Measurements from ENCODE around the gene SLC16A7.

The SLC16A7 gene

DNA sequence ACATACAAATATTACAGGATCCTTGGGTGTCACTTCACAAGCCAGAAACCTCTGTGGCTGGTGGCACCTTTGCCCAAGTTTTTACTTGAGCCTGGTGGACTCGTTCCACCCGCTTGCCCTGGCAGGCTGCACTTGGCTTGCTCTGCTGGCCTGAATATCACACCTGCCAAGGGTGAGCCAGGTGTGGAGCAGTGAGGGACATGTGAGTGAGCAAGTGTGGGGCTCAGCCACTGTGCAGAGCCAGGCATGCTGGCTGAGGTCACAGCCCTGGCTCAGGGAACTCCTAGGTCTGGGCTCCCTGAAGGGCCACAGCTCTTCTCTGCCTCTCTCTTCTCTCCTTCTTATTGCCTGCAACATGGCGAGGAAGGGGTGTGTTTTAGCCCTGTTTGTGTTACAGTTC lies 82.0 kb downstream of the SLC16A7 start:
- no peak for DNase-seq

DNA sequence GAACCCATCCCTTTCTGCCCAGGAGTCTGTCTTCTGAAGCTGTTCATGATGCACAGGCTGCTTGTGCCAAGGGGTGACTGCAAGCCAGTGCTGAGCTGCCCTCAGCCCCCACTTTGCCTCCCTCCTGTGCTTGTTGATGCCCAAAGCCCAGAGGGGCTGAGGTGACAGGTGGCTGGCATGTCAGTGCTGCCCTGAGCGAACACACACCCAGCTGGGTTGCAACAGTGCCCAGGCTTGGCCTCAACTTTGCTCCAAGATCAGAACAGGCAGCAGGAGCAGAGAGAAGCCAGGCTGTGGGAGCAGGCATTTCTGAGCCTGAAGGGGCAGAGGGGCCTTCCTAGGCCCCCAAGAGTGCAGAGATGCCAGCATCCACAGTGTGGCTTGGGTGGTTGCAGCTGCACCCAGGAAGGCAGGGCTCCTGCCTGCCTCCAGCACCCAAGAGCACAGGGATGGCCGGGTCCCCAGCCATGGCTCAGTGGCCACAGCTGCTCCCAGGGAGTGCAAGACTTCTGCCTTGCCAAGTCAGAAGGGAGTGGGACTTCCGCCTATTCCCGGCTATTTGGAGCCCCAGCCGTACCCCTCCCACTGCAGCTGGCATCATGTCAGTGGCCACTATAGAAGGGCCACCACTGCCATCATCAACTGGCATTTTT lies 83.1 kb downstream of the SLC16A7 start:
- DNase-seq, result no peak

DNA sequence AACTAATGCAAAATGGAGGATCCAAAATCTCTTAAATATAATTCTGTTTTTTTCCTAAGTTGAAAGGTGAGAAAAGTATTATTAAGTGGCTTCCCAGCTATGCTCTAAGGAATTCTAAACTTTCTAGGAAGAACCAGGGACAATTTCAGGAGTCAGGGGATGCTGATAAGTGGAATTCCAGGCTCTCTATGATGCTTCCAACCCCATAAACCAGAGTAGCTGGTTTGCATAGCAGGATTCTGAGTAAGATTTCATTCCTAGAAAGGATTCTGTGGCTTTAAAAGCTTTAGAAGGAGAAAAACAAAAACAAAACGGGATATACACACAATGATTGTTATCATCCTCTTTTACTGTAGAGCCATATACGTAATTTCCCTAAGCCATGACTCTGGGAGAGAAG lies 93.9 kb downstream of the SLC16A7 start:
- no peak for DNase-seq

DNA sequence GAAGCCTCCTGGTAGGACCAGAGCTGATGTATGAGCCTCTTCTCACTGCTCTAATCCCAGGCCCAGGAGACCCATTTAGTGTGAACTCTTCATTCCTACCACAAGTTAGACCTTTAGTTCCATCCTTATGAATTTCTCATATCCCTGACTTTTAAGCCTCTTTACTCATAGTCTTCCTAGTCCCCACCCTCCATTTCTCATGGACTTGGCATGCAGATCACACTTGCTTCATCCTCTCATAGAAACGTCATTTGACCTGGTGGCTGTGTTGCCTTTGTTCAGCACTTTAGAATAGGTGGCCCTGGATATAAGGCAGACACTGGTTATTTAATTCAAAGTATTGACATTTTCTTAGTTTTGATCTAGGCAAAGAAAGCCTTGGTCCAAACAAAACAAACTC lies 99.5 kb downstream of the SLC16A7 start:
- DNase-seq, result no peak

DNA sequence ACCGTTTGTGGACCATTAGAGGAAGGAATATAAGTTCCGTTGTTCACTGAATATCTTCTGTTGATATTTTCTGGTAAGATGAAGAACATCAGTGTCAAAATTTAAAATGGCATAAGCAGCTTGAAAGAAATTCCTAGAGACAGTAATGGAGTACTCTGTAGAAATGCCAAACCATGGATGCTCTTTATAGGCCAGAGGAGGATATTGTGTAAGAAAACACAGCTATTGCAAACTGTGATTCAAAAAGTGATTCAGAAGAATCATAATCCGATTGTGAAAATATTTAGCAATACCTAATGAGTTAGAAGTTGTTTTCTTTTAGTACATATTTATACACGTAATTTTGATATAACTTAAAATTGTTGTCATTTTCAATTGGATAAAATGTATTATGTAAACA lies 102.8 kb downstream of the SLC16A7 start:
- DNase-seq, result no peak

DNA sequence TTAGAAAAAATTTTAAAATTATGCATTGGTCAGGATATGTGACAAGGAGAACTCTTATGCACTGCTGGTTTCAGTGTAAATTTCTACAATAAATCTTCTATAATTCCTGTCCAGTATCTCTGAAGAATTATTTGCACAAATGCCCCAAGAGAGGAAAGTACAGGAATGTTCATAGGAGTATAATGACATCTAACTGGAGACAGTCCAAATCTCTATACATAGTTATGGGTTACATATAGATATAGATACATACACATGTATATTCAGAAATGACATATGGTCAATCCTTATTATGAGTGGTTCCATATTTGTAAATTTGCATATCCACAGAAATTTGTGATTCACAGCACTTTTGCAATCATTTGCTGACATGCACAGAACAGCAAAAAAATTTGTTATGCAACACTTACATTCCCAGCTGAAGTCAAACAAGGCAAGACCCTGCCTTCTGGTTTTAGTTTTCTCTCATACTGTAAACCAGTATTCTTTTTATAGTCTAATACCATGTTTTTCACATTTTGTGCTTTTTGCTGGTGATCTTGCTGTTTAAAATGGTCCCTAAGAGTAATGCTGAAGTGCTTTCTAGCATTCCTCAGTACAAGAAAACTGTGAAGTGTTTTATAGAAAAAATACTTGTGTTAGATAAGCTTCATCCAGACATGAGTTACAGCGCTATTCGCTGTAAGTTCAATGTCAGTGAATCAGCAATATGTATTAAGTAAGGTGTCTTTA lies 103.8 kb downstream of the SLC16A7 start:
- no peak for DNase-seq

DNA sequence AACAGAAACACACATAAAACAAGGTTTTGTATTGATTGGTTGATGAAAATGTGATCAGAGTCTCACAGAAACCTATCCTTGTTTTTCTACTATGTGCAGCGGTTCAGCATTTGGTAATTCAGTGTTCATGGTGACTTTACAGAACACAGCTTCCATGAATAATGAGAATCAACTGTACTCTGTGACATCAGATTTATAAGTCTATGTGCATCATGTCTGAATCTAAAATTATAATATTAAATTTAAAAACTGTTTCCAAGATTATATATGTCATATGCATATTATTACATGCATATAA lies 104.3 kb downstream of the SLC16A7 start:
- DNase-seq, result no peak

DNA sequence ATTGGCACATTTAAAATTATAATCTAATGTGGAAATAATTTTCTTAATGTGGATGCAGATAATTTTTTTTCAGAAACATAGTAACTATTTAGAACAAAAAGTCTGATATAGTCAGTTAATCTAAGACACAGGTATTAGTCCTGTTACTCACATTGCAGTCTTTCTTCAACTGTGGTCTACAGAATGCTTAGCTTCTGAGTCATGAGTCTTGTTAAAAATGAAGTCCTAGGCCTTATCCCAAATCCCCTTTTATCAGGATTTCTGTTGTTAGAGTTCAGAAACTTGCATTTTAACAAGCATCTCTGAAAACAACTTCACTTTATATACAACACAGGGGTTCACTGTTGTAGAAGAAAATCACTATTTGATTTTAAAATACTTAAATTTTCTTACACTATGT lies 112.2 kb downstream of the SLC16A7 start:
- DNase-seq, result no peak

DNA sequence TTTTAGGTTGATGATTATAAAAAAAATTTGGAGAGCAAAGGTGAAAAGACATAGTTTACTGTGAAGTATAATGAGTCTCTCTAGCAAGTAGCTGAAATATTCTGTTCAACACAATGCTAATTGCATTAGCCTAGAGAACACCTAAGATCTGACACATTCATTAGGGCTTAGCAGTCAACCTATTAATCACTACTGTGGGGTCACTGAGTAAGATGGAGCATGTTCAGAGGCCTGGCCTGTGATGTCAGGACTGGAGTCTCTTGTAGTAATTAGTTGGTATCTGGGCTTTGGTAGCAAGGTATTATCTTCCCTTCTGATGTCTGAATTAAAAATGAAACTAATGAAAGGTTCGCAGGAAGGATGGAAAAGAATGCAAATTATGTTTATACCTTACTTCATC lies 112.7 kb downstream of the SLC16A7 start:
- DNase-seq, result no peak

DNA sequence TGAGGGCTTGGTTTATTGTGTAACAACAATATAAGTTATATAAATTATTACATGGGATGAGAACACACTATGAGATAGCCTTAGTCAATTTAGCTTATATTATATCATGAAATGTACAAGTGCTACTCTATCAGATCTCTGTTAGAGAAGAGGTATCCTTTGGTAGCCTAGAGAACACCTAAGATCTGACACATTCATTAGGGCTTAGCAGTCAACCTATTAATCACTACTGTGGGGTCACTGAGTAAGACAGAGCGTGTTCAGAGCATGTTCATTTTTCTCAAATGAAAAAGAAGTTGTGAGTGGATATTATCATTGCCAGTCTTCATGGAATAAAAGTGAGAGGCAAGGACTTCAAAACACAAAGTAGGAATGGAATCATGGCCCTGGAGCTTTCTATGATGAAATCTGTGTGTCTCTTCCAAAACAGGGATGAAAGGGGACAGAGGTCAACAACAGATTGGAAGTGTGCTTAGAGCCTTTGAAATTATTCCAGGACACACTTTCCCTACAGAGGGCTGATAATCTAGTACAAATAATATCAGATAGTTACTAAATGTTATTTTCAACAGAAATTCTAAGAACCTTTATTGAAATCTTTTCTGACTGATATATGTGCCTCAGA lies 114.3 kb downstream of the SLC16A7 start:
- DNase-seq, result no peak

DNA sequence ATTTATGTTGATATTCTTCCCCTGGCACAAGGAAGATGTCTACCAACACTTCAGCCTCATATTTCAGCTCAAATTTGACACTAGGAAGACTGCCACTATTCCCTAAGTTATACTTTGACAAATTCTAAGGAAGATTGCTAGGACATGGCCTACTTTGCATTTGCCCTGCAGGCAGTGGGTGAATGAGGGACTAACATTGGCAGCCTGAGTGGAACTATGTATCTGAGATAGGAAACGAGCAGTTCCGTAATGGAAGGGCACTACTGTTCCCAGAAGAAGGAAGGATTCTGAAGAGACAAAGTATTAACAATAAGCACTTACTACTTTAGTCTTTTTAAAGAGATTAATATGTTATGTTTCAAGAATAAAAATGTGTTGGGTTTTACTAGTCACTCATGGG lies 115.1 kb downstream of the SLC16A7 start:
- no peak for DNase-seq

DNA sequence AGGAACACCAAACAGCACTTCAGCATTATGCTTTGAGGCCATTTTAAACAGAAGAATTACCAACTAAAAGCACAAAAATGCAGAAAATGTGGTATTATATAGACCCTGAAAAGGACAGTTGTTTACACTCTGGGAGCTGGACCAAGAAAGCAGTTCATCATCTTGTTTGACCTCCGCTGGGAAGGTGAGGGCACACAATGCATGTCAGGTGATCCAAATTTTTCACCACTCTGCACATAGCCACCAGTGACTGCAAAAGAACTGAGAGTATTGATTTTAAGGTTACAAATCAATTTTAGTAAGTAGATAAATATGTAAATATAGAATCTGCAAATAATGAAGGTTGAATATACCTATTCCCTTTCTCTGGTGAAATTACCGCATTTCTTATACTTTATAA lies 119.6 kb downstream of the SLC16A7 start:
- no peak for DNase-seq

DNA sequence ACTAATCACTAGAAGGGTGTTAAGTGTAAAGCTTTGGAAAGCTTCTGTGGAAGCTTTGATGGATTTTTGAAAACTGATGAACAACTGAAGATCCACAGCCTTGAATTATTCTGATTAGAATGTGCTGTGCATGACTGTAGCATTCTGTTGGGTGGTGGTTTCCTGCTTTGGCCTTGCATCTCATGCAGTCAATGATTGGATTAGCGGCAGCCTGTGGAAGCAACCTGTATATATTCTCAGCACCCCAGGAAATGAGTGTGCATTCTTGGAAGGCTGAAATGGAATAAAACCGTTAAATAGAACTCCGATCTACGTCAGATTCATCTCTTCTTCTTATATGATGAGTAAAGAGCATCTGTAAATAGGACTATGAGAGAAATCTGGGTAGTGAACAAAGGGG lies 120.2 kb downstream of the SLC16A7 start:
- DNase-seq, result no peak

DNA sequence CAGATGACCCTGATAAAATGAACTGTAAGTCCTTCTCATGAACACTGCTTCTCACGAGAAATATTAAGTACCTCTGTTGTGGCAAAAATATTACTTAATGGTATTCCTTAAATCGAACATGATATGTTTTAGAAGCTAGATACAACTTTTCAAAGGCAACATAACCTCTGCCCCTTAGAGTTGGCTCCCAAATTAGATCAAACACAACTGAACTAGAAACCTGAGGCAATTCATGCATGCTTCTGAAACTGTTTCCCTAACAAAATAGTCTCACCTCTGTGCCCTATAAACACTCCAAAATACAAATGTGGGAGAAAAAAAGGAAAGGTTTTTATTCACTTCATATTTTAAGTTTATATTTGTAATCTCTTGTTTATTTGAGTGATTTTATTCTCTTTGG lies 121.6 kb downstream of the SLC16A7 start:
- no peak for DNase-seq

DNA sequence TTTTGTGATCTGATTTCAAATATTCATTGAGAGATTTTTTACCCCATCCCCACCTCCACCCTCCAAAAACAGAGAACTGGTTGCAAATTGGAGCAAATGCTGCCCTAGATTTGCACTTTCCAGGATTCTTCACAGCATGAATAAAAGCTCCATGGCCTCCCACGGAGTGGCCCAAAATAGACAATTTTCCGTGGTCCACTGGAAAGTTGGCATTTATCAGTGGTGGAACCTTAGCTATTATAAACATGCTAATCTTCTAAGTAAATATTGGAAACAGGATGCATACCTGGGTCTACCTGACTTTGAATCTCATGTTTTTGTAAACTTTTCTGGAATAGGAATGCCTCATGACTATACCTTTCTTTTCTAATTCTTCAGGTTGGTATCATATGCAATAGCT lies 123.9 kb downstream of the SLC16A7 start:
- DNase-seq, result no peak

DNA sequence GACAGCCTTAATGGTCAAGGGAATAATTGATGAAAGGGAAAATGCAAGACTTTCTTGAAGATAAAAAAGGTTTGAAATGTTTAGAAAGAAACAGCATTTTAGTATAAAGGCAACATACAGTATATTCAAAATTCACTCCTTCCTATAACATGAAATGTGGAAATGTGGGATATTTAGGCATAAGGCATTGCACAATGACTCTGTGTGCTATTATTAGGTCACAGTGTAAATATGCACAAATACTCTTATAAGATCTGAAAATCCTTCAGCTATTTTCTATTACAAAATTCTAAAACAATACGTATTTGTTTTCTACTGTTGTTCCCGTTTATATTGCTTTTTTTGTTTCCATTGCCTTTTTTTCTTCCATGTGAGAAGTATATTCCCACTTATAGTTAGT lies 127.7 kb downstream of the SLC16A7 start:
- DNase-seq, result no peak

DNA sequence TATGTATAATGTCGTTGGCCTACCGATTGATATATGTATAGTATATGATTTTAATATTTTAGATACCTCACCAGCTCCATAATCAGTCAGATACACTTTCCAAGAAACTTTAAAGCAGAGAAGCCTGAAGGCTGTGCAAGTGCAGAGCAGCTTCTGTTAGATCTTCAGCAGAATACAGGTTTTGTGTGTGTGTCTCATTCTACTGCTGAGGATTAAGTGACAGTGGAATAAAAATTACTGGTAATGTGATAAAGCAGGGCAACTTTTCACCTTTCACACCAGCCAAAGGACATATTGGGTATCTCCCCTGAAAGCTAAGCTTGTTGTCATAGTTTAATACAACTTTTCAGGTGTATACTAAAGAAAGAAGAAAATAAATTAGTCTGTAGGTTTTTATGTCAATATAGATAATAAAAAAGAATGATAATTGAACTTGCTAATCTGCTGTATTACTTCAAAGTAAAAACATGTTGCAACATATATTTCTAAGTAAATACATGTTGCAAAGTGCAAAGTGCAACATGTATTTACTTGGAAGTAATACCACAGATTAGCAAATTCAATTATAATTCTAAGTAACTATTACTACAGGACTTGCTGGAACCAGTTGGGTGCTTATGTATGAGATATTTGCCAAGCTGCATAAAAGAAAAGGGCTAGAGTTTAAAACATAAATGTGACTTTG lies 128.3 kb downstream of the SLC16A7 start:
- no peak for DNase-seq

DNA sequence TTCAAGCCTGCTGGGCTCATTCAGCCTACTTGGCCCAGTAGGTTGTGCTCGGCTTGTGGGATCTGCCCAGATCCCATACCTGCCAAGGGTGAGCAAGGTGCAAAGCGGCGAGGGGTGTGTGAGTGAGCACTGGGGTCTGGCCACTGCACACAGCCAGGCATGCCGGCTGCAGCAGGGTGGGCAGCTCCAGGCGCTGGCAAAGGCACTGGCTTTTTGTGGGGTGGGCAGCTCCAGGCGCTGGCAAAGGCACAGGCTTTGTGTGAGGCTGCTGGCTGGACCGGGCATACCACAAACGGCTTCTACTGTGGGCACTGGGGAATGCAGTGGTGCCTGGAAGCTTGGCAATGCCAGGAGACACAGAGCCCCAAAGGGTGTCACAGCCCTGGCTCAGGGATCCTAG lies 137.4 kb downstream of the SLC16A7 start:
- no peak for DNase-seq

DNA sequence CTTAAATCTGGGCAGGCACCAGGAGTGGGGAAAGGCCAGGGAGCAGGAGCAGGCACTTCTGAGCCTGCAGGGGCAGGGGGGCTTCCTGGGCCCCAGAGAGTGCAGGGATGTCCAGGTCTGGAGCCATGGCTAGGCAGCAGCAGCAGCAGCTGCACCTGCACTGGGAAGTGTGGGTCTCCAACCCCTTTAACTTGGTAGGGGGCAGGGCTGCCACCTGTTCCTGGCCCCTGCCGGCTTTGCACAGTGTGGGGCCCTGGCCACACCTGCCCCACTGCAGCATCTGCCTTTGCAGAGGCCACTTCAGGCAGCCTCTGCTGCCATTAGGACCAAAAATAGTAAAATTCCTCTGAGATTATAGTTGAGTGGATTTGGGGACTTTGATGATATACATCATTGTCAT lies 138.5 kb downstream of the SLC16A7 start:
- DNase-seq, result no peak

DNA sequence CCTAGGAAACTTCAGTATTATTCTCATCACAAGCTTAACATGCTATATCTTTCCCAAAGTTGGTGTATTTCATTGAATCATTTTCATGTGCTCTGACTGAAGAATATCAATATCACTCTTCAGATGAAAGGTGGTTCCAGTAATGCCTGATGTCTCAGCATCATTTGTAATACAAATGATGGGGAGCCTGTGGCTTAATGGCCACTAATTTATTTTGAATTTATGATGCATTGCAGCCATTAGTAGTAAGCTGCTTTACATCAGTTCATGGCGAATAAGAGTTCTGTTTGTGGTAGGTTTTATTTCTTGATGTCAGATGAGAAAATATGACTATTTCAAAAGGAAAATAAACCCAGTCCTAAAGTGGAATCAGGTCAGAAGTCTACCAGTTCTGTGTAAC lies 139.4 kb downstream of the SLC16A7 start:
- no peak for DNase-seq

DNA sequence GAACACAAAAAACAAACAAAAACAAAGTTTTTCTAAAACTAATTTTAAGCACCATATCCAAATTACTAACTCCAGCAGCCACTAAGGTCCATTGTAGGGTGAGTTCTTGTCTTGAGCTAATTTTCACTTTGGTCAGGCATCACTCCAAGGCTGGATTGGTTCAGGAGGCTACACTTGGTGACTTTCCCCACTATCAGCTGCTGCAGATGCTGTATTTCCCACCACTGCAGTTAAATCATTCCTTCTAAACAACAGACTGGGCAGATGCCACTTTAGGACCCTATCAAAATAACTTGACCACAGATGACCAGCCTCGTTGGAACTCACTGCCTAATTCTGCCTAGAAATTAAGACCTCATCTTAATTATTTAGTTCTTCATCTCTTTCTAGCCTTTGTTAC lies 140.5 kb downstream of the SLC16A7 start:
- DNase-seq, result no peak

DNA sequence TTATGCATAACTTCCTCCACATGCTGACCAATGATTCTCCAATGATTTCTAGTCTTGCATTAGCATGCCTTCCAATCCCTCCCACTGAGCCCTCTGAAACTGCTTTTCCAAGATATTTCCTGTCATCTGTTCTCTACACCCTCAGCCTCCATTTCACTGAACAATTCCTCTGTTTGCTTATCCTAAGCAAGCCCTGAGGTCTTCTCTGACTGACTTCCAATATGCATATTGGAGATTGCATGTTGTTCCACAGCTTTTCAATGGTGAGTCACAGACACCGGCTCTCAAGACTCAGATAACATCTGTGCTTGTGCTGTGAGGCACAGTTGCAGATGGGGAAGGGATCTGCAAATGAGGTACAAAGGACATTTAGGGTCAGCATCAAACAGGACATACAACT lies 141.0 kb downstream of the SLC16A7 start:
- no peak for DNase-seq

DNA sequence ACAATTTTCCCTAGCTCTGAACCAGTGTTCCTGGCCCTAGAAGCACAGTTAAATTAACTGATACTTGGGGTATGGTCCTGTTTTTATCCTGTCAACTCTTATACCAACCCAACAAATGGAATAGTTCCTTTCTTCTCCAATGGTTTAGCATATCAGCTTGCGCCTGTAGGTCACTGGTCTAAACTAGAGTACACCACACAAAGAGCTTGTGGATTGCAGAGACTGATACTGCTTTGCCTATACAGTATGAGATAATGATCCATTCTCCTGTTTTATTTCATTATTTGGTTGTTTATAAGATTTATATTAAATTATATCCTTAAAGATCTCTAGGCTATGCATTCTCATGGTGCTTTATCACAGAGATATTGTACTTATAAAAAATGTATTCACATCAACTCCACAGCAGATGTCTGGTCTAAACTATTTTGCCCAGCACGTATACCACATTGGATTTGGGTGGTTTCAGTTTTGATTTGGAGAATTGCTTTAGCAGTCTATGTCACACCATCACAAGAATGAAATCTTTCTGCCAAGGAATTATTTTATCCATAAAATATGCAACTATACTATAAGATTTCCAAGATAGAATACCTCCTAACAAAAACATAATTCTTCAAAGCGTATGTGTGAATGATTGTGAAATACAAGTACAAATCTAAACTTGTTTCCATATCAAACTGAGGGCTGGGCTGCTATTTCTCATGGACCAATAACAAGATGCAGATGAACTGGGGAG lies 142.1 kb downstream of the SLC16A7 start:
- no peak for DNase-seq

DNA sequence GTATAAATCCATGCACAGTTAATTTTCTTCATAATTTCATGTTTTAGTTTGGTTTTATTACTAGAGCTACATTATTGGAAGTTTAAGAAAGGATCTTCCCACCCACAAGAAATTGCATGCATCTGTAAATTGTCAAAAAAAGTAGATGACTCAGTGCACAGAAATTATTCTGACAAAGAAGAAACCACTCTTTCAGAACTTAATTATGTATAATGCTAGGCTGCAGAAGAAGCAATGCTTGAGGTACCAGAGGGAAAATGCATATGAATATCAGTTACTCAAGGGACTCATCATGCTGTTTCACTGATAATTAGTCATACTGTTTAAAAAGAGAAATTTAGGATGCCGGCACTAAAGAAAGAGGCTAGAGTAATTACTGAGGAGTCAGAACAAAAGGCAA lies 147.0 kb downstream of the SLC16A7 start:
- DNase-seq, result no peak

All from NCI-H1930 (cell line).